GM12892 (cell line): Measurements from ENCODE around the gene PRKAG2.

Experiments
- POLR2A ChIP-seq: IDR thresholded peaks from 2 replicates; pipeline ENCODE4 v1.6.1; 2011; ENCODE audit warnings: low read depth, low read length, control low read depth
- POLR2AphosphoS5 ChIP-seq: IDR thresholded peaks from 2 replicates; pipeline ENCODE4 v1.6.1; 2011; ENCODE audit warnings: low read depth, low read length, control low read depth

- TF ChIP-seq POLR2AphosphoS5 (no peak), POLR2A (no peak)
Measured at GRCh38 chr7:151866028-151866427, 10.9 kb downstream of the PRKAG2 start.
